SK-N-SH (cell line): Measurements from ENCODE around the gene IFT25. TPM values are rescaled to one million over a fixed set of nuclear protein-coding genes. Genes with fewer than 3 reads are reported as not detected.

Experiments
- CTCF ChIA-PET: fragments of 300-600, 350-600 bp; formaldehyde crosslinking; extraction: SDS; loops from one replicate; lab custom pipeline; 2021; lab: Yijun Ruan, JAX
- POLR2A ChIA-PET: fragments of 350-600 bp; sonication (Branson Sonifier 250); formaldehyde crosslinking; extraction: SDS; loops from one replicate; lab custom pipeline; 2020; ENCODE audit warnings: antibody characterized with exemption, inconsistent platforms; lab: Yijun Ruan, JAX
- DNase-seq: peaks from one replicate; pipeline ENCODE4 v3.0.0; 2012
- H2AFZ ChIP-seq: fragments of 200-600 bp; sonication (generic); 2 replicates; pipeline ENCODE4 v1.8.1; 2016; ENCODE audit warnings: antibody characterized with exemption, mild to moderate bottlenecking, low read depth
- H3F3A ChIP-seq: fragments of 200-600 bp; sonication (generic); replicated peaks from 2 replicates; pipeline ENCODE3; 2016; ENCODE audit warnings: antibody characterized with exemption, mild to moderate bottlenecking; ENCODE audit not compliant: insufficient read depth
- H3K27ac ChIP-seq, 2 experiments: fragments of 200-500 bp in 1 of 2; fragments of 200-600 bp in 1 of 2; sonication (Bioruptor generic) in 1 of 2; sonication (generic), shearing (Covaris generic) in 1 of 2; 2 replicates each; pipeline versions ENCODE4 v1.5.1 to v1.6.1; 2014 to 2016; ENCODE audit warnings: low read depth in 2 of 2, inconsistent platforms in 1 of 2, low read length in 1 of 2, mild to moderate bottlenecking in 1 of 2, mixed read lengths in 1 of 2
- H3K27me3 ChIP-seq: fragments of 200-600 bp; sonication (generic), shearing (Covaris generic); 2 replicates; pipeline ENCODE4 v1.6.1; 2016; ENCODE audit warnings: mixed run types; ENCODE audit not compliant: insufficient read depth
- H3K36me3 ChIP-seq, 2 experiments: fragments of 200-500 bp in 1 of 2; fragments of 200-600 bp in 1 of 2; sonication (Bioruptor generic) in 1 of 2; sonication (generic) in 1 of 2; replicated peaks in 1 of 2; 2 replicates each; pipeline versions ENCODE3 to v1.5.1; 2014 to 2016; ENCODE audit warnings: low read length in 1 of 2, mild to moderate bottlenecking in 1 of 2; ENCODE audit not compliant: insufficient read depth in 2 of 2, control insufficient read depth in 1 of 2
- H3K4me1 ChIP-seq, 2 experiments: fragments of 200-500 bp in 1 of 2; fragments of 200-600 bp in 1 of 2; sonication (Bioruptor generic) in 1 of 2; sonication (generic), shearing (Covaris generic) in 1 of 2; 2 replicates each; pipeline versions ENCODE4 v1.5.1 to v1.6.1; 2014 to 2016; ENCODE audit warnings: low read depth in 1 of 2, low read length in 1 of 2, mixed run types in 1 of 2; ENCODE audit not compliant: insufficient read depth in 2 of 2, control insufficient read depth in 1 of 2
- H3K4me2 ChIP-seq: fragments of 200-600 bp; sonication (generic), shearing (Covaris generic); 2 replicates; pipeline ENCODE4 v1.6.1; 2017; ENCODE audit warnings: mixed run types
- H3K4me3 ChIP-seq, 2 experiments: fragments of 200-500 bp in 1 of 2; fragments of 200-600 bp in 1 of 2; sonication (Bioruptor generic) in 1 of 2; sonication (generic), shearing (Covaris generic) in 1 of 2; 2 replicates each; pipeline versions ENCODE4 v1.5.1 to v1.8.1; 2014 to 2016; ENCODE audit warnings: low read depth in 2 of 2, inconsistent platforms in 1 of 2, low read length in 1 of 2, mild to moderate bottlenecking in 1 of 2, mixed read lengths in 1 of 2, moderate library complexity in 1 of 2
- H3K79me2 ChIP-seq: fragments of 200-600 bp; sonication (generic); 2 replicates; pipeline ENCODE4 v1.8.1; 2017; ENCODE audit warnings: mild to moderate bottlenecking; ENCODE audit not compliant: insufficient read depth
- H3K9ac ChIP-seq: fragments of 200-600 bp; sonication (generic); 2 replicates; pipeline ENCODE4 v1.6.1; 2017; ENCODE audit warnings: mixed run types
- H3K9me2 ChIP-seq: fragments of 200-600 bp; sonication (generic); 2 replicates; pipeline ENCODE4 v1.6.1; 2017; ENCODE audit warnings: mixed run types
- H3K9me3 ChIP-seq: fragments of 200-600 bp; sonication (generic); 2 replicates; pipeline ENCODE4 v1.6.1; 2017; ENCODE audit warnings: mixed run types, mild to moderate bottlenecking, moderate library complexity
- H4K20me1 ChIP-seq: fragments of 200-600 bp; sonication (generic); 2 replicates; pipeline ENCODE4 v1.6.1; 2017; ENCODE audit warnings: mild to moderate bottlenecking, mixed run types; ENCODE audit not compliant: insufficient read depth
- CTCF ChIP-seq: fragments of 200-600 bp; sonication (generic); IDR thresholded peaks from 2 replicates; pipeline ENCODE4 v1.6.1; 2017; ENCODE audit warnings: antibody characterized with exemption, mild to moderate bottlenecking, moderate library complexity
- FOXJ3 ChIP-seq: sonication (generic); formaldehyde crosslinking; IDR thresholded peaks from 2 replicates; pipeline ENCODE4 v1.5.1; 2020; ENCODE audit warnings: mild to moderate bottlenecking, missing genetic modification reagents
- FOXM1 ChIP-seq: IDR thresholded peaks from 2 replicates; pipeline ENCODE4 v1.4.0; 2012; ENCODE audit warnings: low read depth, mild to moderate bottlenecking
- GABPA ChIP-seq: IDR thresholded peaks from 2 replicates; pipeline ENCODE4 v1.4.0; 2012; ENCODE audit warnings: low read depth, mild to moderate bottlenecking
- GATA2 ChIP-seq: sonication (generic); formaldehyde crosslinking; IDR thresholded peaks from 2 replicates; pipeline ENCODE4 v1.5.0; 2020; ENCODE audit warnings: mild to moderate bottlenecking, missing genetic modification reagents
- IRF3 ChIP-seq: fragments of 150-350 bp; IDR thresholded peaks from 2 replicates; pipeline ENCODE4 v1.6.1; 2016; ENCODE audit warnings: mild to moderate bottlenecking, low read depth, low read length
- JUND ChIP-seq: IDR thresholded peaks from 2 replicates; pipeline ENCODE4 v1.4.0; 2012
- MAX ChIP-seq: IDR thresholded peaks from 2 replicates; pipeline ENCODE4 v1.4.0; 2012; ENCODE audit warnings: low read depth
- MXI1 ChIP-seq: IDR thresholded peaks from 2 replicates; pipeline ENCODE4 v1.6.1; 2012; ENCODE audit warnings: mild to moderate bottlenecking, low read depth, low read length, improper control_type of control experiment
- NFIC ChIP-seq: IDR thresholded peaks from 2 replicates; pipeline ENCODE4 v1.4.0; 2012; ENCODE audit warnings: borderline replicate concordance
- RAD21 ChIP-seq: IDR thresholded peaks from 2 replicates; pipeline ENCODE4 v1.6.1; 2012; ENCODE audit warnings: mild to moderate bottlenecking, low read length
- REST ChIP-seq: IDR thresholded peaks from 2 replicates; pipeline ENCODE4 v1.6.1; 2012; ENCODE audit warnings: mild to moderate bottlenecking, low read depth, low read length, moderate library complexity
- RFX5 ChIP-seq: IDR thresholded peaks from 2 replicates; pipeline ENCODE4 v1.6.1; 2012; ENCODE audit warnings: mild to moderate bottlenecking, improper control_type of control experiment, low read length
- RXRA ChIP-seq: IDR thresholded peaks from 2 replicates; pipeline ENCODE4 v1.4.0; 2012; ENCODE audit warnings: low read depth, mild to moderate bottlenecking, borderline replicate concordance
- TAF1 ChIP-seq: IDR thresholded peaks from 2 replicates; pipeline ENCODE4 v1.6.1; 2012; ENCODE audit warnings: low read depth, mild to moderate bottlenecking, low read length, moderate library complexity, borderline replicate concordance
- TCF12 ChIP-seq: IDR thresholded peaks from 2 replicates; pipeline ENCODE4 v1.4.0; 2012
- USF1 ChIP-seq: IDR thresholded peaks from 2 replicates; pipeline ENCODE4 v1.4.0; 2012; ENCODE audit warnings: low read depth, borderline replicate concordance
- USF2 ChIP-seq: fragments of 150-350 bp; IDR thresholded peaks from 2 replicates; pipeline ENCODE4 v1.6.1; 2017; ENCODE audit warnings: antibody characterized with exemption, low read length, low read depth, borderline replicate concordance
- YY1 ChIP-seq: IDR thresholded peaks from 2 replicates; pipeline ENCODE4 v1.4.0; 2012; ENCODE audit warnings: low read depth, mild to moderate bottlenecking
- WGBS: methylation state at CpG from one replicate; pipeline ENCODE4 v1.1.6; 2017; ENCODE audit warnings: low lambda C conversion rate; 5-methylcytosine and 5-hydroxymethylcytosine counted together
- polyA plus RNA-seq, 3 experiments: library from polyadenylated mRNA; depleted of rRNA; stranded (reverse); fragments of >200 nt; gene quantifications; 2 replicates each; pipeline ENCODE4 v1.2.3, GENCODE V29; 2012

Gene IFT25
- polyA plus RNA-seq, 1 of the 3 experiments (the other 2 are of a cell fraction): 25.7 TPM

GRCh38 chr1:53987880-53988279 is 42.4 kb upstream of the IFT25 start (continued):
- TF ChIP-seq REST: no peak

GRCh38 chr1:53986458-53986857 is 41.0 kb upstream of the IFT25 start:
- H3K27ac ChIP-seq: no peak overlapping the region
- ChIA-PET CTCF (no interaction called here), POLR2A (no interaction called here)
- no peaks in the 10 kb centered on the region for H4K20me1 ChIP-seq
- H2AFZ ChIP-seq: no peak overlapping the region
- H3K9me3 ChIP-seq: no peaks in the 10 kb centered on the region
- H3K27me3 ChIP-seq: no peaks in the 10 kb centered on the region
- no peak overlapping the region for H3K4me2 ChIP-seq
- no peak overlapping the region for H3K4me3 ChIP-seq
- H3K9me2 ChIP-seq: no peaks in the 10 kb centered on the region
- H3K79me2 ChIP-seq: no peaks in the 10 kb centered on the region
- H3K4me1 ChIP-seq: no peaks in the 10 kb centered on the region
- DNase-seq: no peak
- no peak overlapping the region for H3K9ac ChIP-seq
- 95% methylated on average over 3 of the region's 3 CpGs for WGBS
- no peaks in the 10 kb centered on the region for H3F3A ChIP-seq
- TF ChIP-seq RAD21 (no peak), MAX (no peak)
- no peaks in the 10 kb centered on the region for H3K36me3 ChIP-seq

GRCh38 chr1:53984726-53985125 is 39.2 kb upstream of the IFT25 start:
- DNase-seq: no peak
- no peak for TF ChIP-seq RFX5
- TF ChIP-seq RAD21: no peak
- no peak for TF ChIP-seq IRF3
- no peak for TF ChIP-seq GABPA
- no peak for TF ChIP-seq CTCF
- TF ChIP-seq GATA2 (CRISPR knock-in tag): no peak
- TF ChIP-seq USF1: no peak
- no peak for TF ChIP-seq RXRA
- no peak for TF ChIP-seq YY1
- TF ChIP-seq FOXJ3 (CRISPR knock-in tag): no peak
- TF ChIP-seq FOXM1: no peak
- TF ChIP-seq JUND: no peak
- no peak for TF ChIP-seq TCF12
- no peak for TF ChIP-seq MXI1
- no peak for TF ChIP-seq USF2
- TF ChIP-seq TAF1: no peak
- TF ChIP-seq NFIC: no peak
- Histone ChIP-seq H3K27me3 (no peaks in the 10 kb centered on the region), H4K20me1 (no peaks in the 10 kb centered on the region), H3K4me1 (no peaks in the 10 kb centered on the region), H3K4me2 (no peak overlapping the region), H3K36me3 (no peaks in the 10 kb centered on the region), H3K27ac (no peak overlapping the region), H3F3A (no peaks in the 10 kb centered on the region), H3K9ac (no peak overlapping the region), H3K4me3 (no peak overlapping the region), H3K9me3 (no peaks in the 10 kb centered on the region), H2AFZ (no peak overlapping the region), H3K9me2 (no peaks in the 10 kb centered on the region), H3K79me2 (no peaks in the 10 kb centered on the region)
- POLR2A ChIA-PET: no interaction called here
- CTCF ChIA-PET: no interaction called here
